CD4-positive, CD25-positive, alpha-beta regulatory T cell (primary cell): Measurements from ENCODE around the gene TTLL5. TPM values are rescaled to one million over a fixed set of nuclear protein-coding genes. Genes with fewer than 3 reads are reported as not detected.

ENCODE experiments used
- ATAC-seq, 2 donors: fragments of 150-1000 bp; cut with Tn5 transposase; one replicate each; pipeline ENCODE4 v1.10.0; 2021; ENCODE audit warnings: low read depth in 2 of 2, moderate number of reproducible peaks in 2 of 2, moderate library complexity in 1 of 2
- DNase-seq, 3 donors: peaks; one replicate each; pipeline versions ENCODE4 v3.0.0 to v3.0.0-alpha.2; 2012 to 2022; ENCODE audit warnings: mixed read lengths in 1 of 3
- H3K27ac ChIP-seq: one replicate; pipeline ENCODE4 v1.7.0; 2013; ENCODE audit warnings: mild to moderate bottlenecking, low read length; ENCODE audit not compliant: insufficient read depth, poor library complexity, severe bottlenecking
- H3K27me3 ChIP-seq: one replicate; pipeline ENCODE4 v1.7.0; 2013; ENCODE audit warnings: low read length; ENCODE audit not compliant: control insufficient read depth, insufficient read depth
- H3K36me3 ChIP-seq: one replicate; pipeline ENCODE4 v1.7.0; 2013; ENCODE audit warnings: mild to moderate bottlenecking, low read length, moderate library complexity; ENCODE audit not compliant: control insufficient read depth, insufficient read depth
- H3K4me1 ChIP-seq: 2 replicates; pipeline ENCODE4 v1.7.0; 2013; ENCODE audit warnings: mild to moderate bottlenecking, low read length; ENCODE audit not compliant: insufficient read depth, control insufficient read depth, poor library complexity, severe bottlenecking
- H3K4me3 ChIP-seq: one replicate; pipeline ENCODE4 v1.7.0; 2013; ENCODE audit warnings: low read depth, mild to moderate bottlenecking, low read length, moderate library complexity
- H3K9me3 ChIP-seq, 2 experiments: 1 replicate in 1 of 2; 2 replicates in 1 of 2; pipeline ENCODE4 v1.7.0; 2013; ENCODE audit warnings: low read length in 2 of 2, mild to moderate bottlenecking in 1 of 2, moderate library complexity in 1 of 2; ENCODE audit not compliant: control insufficient read depth in 2 of 2
- H3K27ac Mint-ChIP-seq, 3 donors: one replicate each; pipeline ENCODE4 v1.8.0; 2020 to 2022; ENCODE audit warnings: mild to moderate bottlenecking in 3 of 3, mixed read lengths in 3 of 3, moderate library complexity in 2 of 3
- H3K27me3 Mint-ChIP-seq: one replicate; pipeline ENCODE4 v1.8.0; 2022; ENCODE audit warnings: mild to moderate bottlenecking, mixed read lengths
- H3K36me3 Mint-ChIP-seq: one replicate; pipeline ENCODE4 v1.8.0; 2020; ENCODE audit warnings: mixed read lengths
- H3K4me1 Mint-ChIP-seq, 4 donors: one replicate each; pipeline ENCODE4 v1.8.0; 2020 to 2022; ENCODE audit warnings: mixed read lengths in 4 of 4, mild to moderate bottlenecking in 1 of 4
- H3K4me3 Mint-ChIP-seq, 4 donors: one replicate each; pipeline ENCODE4 v1.8.0; 2020 to 2022; ENCODE audit warnings: mild to moderate bottlenecking in 4 of 4, mixed read lengths in 4 of 4, moderate library complexity in 3 of 4
- H3K9me3 Mint-ChIP-seq, 7 donors: one replicate each; pipeline ENCODE4 v1.8.0; 2020 to 2022; ENCODE audit warnings: mixed read lengths in 7 of 7, mild to moderate bottlenecking in 3 of 7, moderate library complexity in 2 of 7
- polyA plus RNA-seq, 4 donors: library from polyadenylated mRNA; unstranded; fragments of 300-500 nt; fragmentation: Illumina TruSeq; gene quantifications; one replicate each; pipeline ENCODE4 v1.2.3, GENCODE V29; 2021
- total RNA-seq: library from RNA; stranded (reverse); gene quantifications from one replicate; pipeline ENCODE4 v1.2.3, GENCODE V29; 2022

The TTLL5 gene
- total and polyA plus RNA-seq, 5 donors from 2014 or later: 4.9 to 39.2 (median 8.7) TPM

DNA sequence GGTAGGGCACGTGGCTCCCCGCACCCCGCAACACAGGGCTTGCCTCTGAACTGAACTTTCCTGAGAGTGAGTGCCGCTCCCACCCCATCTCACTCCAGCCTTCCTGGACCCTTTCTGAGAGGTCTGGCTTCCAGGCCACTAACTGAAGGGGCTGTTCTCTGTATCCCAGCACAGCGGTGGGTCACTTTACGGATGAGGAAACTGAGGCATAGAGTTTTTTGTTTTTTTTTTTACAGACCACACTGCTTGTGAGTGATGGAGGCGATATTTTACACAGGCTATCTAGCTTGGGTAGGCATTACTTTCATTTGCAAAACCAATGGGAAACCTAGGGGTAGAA, 321.9 kb downstream of the TTLL5 start:
- Histone ChIP-seq H3K4me3 (peak overlapping the region; percentile 32), H3K9me3 (no peaks in the 10 kb centered on the region), H3K27ac (no peak overlapping the region), H3K4me1 (peaks cover 39% of the 10 kb centered on the region), H3K36me3 (no peaks in the 10 kb centered on the region), H3K27me3 (no peaks in the 10 kb centered on the region)
- Mint-ChIP-seq H3K9me3 (no peaks in the 10 kb centered on the region), H3K36me3 (peaks cover 3% of the 10 kb centered on the region), H3K27me3 (no peaks in the 10 kb centered on the region), H3K4me1 (peaks cover 14 to 60% (median 37%) of the 10 kb centered on the region in 4 donors), H3K27ac (peak overlapping the region in 2 of 3 donors; percentile 15 to 72), H3K4me3 (peak overlapping the region; percentile 60 to 88 (median 82))
- DNase-seq (no peak), ATAC-seq (no peak)

DNA sequence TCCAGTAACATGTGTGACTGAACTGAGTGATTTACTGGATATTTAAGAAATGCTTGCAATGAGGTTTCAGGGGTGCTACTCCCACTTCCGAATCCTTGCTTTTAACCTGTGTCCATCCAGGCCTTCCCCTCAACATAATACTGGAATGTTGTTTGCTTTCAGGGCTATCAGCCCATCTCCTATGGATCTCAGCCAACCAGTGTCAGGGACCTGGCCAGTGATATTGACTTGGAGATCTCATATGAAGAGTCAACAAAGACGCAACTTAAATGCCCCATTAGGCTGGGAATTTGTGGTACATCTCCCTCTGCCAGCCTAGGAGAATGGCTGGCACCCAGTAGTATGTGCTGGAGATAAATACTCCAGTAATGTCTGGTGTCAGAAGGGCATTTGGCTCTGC, 323.6 kb downstream of the TTLL5 start:
- Histone ChIP-seq H3K9me3 (no peaks in the 10 kb centered on the region), H3K27ac (no peak overlapping the region), H3K36me3 (no peaks in the 10 kb centered on the region), H3K4me3 (no peak overlapping the region), H3K4me1 (peaks cover 28% of the 10 kb centered on the region), H3K27me3 (no peaks in the 10 kb centered on the region)
- Mint-ChIP-seq H3K36me3 (peaks cover 5% of the 10 kb centered on the region), H3K4me1 (peaks cover 14 to 45% (median 28%) of the 10 kb centered on the region in 4 donors), H3K27ac (peak overlapping the region in 2 of 3 donors; percentile 90 to 92), H3K4me3 (peak overlapping the region; percentile 88 to 95 (median 91)), H3K9me3 (no peaks in the 10 kb centered on the region), H3K27me3 (no peaks in the 10 kb centered on the region)
- DNase-seq (no peak), ATAC-seq (no peak)

DNA sequence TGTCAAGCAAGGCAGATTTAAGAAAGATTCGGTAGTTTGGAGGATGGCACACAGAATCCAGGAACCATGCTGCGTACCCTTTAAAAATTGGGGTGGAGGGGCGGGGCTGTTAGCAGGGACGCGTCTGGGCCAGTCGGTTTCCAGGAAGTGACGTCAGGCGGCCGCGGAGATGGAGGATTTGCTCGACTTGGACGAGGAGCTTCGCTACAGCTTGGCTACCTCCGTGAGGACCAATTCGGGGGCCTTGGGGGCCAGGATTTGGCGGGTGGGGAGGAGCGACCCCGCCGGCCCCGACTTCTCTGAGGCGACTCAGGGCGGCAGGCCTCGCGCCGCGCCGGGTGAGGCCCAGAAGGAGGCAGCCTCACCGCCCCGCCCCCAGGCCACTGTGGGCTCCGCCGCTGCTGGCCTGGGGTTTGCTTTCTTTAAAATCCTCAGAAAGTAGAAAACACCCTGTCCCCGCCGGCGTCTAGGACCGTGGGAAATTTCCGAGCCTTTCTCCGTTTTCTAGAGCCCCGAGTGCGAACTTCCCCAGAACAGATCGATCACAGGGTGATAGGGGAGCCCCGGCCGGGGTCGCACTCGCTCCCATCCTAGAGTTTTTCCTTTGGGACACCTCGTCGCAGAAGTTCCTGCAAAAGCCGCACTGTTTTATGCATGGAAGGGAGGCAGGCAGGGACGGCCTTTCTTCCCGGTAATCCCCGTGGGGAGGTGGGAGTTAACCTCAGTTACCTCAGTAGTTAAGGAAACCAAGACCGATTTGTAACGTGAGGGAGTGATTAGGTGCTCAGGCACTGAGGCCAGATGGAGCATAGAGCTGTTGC, 324.8 kb downstream of the TTLL5 start, which contains the start of gene IFT43:
Gene IFT43, plus strand, starts transcription at position 146 of the 821 bp plus-strand sequence. Its CDS starts 24 bp downstream, at position 170.
- Histone ChIP-seq H3K36me3 (peaks cover 3% of the 10 kb centered on the region), H3K27me3 (no peaks in the 10 kb centered on the region), H3K4me1 (peaks cover 28% of the 10 kb centered on the region), H3K27ac (peak within 1 kb of the TSS; percentile 77), H3K9me3 (no peaks in the 10 kb centered on the region), H3K4me3 (peak within 1 kb of the TSS; percentile 79)
- ATAC-seq (peak; percentile 73 to 76), DNase-seq (peak; percentile 90 to 92 (median 92))
- Mint-ChIP-seq H3K9me3 (no peaks in the 10 kb centered on the region), H3K4me3 (peak within 1 kb of the TSS; percentile 88 to 95 (median 91)), H3K4me1 (peaks cover 14 to 36% (median 24%) of the 10 kb centered on the region in 4 donors), H3K27me3 (no peaks in the 10 kb centered on the region), H3K36me3 (peaks cover 17% of the 10 kb centered on the region), H3K27ac (peak within 1 kb of the TSS; percentile 87 to 92 (median 90))

DNA sequence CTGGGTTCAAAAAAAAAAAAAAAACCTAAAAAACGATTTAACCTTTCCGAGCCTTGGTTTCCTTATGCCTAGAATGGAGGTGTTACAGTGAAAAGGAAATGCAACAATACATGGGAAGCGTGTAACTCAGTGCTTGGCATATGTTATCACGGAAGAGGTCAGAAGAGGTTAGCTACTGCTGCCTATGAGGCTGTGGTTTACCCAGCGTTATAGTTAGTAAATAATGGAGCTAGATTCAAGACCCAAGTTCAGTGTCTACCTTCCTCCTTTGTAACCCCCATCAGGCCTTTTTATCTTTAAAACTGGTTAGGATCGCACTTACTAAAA, 325.4 kb downstream of the TTLL5 start:
- H3K9me3 Mint-ChIP-seq: no peaks in the 10 kb centered on the region
- H3K36me3 ChIP-seq: peaks cover 3% of the 10 kb centered on the region
- H3K4me1 Mint-ChIP-seq: peaks cover 11 to 30% (median 20%) of the 10 kb centered on the region in 4 donors
- H3K27ac Mint-ChIP-seq: peak overlapping the region in 2 of 3 donors; percentile 83 to 92
- H3K4me1 ChIP-seq: peaks cover 22% of the 10 kb centered on the region
- H3K27me3 Mint-ChIP-seq: no peaks in the 10 kb centered on the region
- DNase-seq (no peak), ATAC-seq (no peak)
- H3K4me3 Mint-ChIP-seq: peak overlapping the region; percentile 88 to 95 (median 91)
- no peaks in the 10 kb centered on the region for H3K9me3 ChIP-seq
- no peaks in the 10 kb centered on the region for H3K27me3 ChIP-seq
- H3K36me3 Mint-ChIP-seq: peaks cover 17% of the 10 kb centered on the region
- peak overlapping the region; percentile 79 for H3K4me3 ChIP-seq
- H3K27ac ChIP-seq: no peak overlapping the region

DNA sequence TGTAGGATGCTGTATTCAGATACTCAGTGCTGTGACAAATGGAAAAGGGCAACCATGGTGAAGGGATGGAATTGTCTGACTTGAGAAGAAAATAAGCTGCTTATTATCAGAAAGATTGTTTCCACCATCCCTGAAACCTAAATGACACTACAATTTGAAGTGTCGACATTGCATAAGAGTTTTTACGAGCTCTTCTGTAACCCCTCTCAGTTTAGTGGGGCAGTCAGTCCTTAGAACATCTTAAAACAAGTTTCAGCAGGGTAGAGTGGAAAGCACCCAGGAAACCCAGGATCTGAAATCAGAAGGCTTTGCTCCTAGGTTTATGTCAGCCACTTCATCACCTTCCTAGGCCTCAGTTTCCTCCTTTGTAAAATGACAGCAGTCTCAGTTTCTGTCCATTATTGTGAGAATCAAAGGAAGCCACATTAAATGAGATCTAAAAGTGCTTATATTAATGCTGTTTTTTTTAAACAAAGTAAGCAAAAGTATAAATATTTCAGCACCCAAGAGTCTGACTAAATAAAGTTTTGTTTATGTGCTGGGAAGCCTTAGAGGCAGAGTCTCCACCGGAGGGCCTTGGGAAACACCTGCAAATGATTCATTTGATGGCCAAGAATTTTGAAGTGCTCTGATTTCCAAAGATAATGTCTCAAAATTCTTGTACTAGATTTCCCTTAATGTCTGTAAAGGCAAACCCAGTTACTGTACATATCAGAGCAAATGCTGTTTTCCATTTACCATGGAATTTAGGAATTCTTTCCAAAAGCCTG, 326.3 kb downstream of the TTLL5 start:
- H3K36me3 ChIP-seq: peaks cover 3% of the 10 kb centered on the region
- Mint-ChIP-seq H3K27ac (no peak overlapping the region), H3K27me3 (no peaks in the 10 kb centered on the region), H3K9me3 (no peaks in the 10 kb centered on the region), H3K36me3 (peaks cover 20% of the 10 kb centered on the region), H3K4me3 (peak overlapping the region; percentile 88 to 95 (median 91)), H3K4me1 (peaks cover 4 to 24% (median 15%) of the 10 kb centered on the region in 4 donors)
- no peak overlapping the region for H3K4me3 ChIP-seq
- peaks cover 17% of the 10 kb centered on the region for H3K4me1 ChIP-seq
- no peaks in the 10 kb centered on the region for H3K9me3 ChIP-seq
- DNase-seq (no peak), ATAC-seq (no peak)
- H3K27me3 ChIP-seq: no peaks in the 10 kb centered on the region
- no peak overlapping the region for H3K27ac ChIP-seq

DNA sequence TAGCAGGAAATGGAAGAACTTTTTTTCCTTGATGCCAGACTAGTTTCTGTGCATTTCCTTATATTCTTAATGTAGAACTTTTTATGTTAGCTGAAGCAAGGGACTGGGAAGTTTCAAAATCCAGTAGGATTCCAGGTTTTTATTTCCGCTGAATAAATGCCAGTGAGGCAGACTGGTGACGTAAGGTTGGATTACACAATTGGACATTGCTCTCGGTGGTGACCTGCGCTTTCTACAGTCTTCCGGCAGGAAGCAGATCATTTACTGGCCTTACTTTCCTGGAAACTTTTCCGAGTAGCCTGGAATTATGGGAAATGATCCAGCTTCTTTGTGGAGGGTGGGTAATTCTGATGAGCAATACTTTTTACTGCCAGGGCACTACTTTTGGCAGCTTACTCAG, 328.1 kb downstream of the TTLL5 start:
- H3K4me3 ChIP-seq: no peak overlapping the region
- peaks cover 28% of the 10 kb centered on the region for H3K36me3 Mint-ChIP-seq
- H3K27me3 Mint-ChIP-seq: no peaks in the 10 kb centered on the region
- no peaks in the 10 kb centered on the region for H3K27me3 ChIP-seq
- no peak for ATAC-seq
- H3K27ac ChIP-seq: no peak overlapping the region
- no peak for DNase-seq
- no peak overlapping the region for H3K27ac Mint-ChIP-seq
- no peak overlapping the region for H3K4me3 Mint-ChIP-seq
- H3K4me1 Mint-ChIP-seq: peaks cover 4 to 22% (median 14%) of the 10 kb centered on the region in 4 donors
- no peaks in the 10 kb centered on the region for H3K9me3 Mint-ChIP-seq
- peaks cover 3% of the 10 kb centered on the region for H3K36me3 ChIP-seq
- H3K9me3 ChIP-seq: no peaks in the 10 kb centered on the region
- peaks cover 11% of the 10 kb centered on the region for H3K4me1 ChIP-seq

DNA sequence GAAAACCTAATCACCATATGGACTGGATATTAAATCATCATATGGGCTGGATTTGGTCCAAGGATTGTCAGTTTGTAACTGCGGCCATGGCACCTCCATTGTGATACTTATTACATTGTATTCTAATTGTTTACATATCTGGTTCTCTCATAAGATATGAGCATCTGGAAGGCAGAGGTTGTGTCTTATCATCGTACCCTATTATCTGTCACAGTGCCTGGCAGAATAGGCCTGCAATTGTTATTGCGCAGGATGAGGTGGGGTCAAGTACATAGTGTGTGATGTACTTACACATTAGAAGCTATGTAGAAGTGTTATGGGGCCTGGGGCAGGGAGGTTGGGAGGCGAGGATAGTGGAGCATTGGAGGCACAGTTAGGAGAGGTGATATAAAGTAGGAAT, 329.3 kb downstream of the TTLL5 start:
- Histone ChIP-seq H3K36me3 (peaks cover 3% of the 10 kb centered on the region), H3K9me3 (no peaks in the 10 kb centered on the region), H3K27me3 (no peaks in the 10 kb centered on the region), H3K4me1 (peaks cover 10% of the 10 kb centered on the region), H3K4me3 (no peak overlapping the region), H3K27ac (no peak overlapping the region)
- ATAC-seq (no peak), DNase-seq (no peak)
- Mint-ChIP-seq H3K27ac (no peak overlapping the region), H3K9me3 (no peaks in the 10 kb centered on the region), H3K27me3 (no peaks in the 10 kb centered on the region), H3K36me3 (peaks cover 33% of the 10 kb centered on the region), H3K4me1 (peaks cover 3 to 19% (median 11%) of the 10 kb centered on the region in 4 donors), H3K4me3 (peak overlapping the region in 1 of 4 donors; percentile 39)
